Suppressor macrophage (primary cell): ENCODE measurements around the gene SCML1.
A peak's percentile ranks its signal among the peaks of the same experiment; 100 is the strongest.

Experiments
- DNase-seq, 4 experiments: peaks; one replicate each; pipeline ENCODE4 v3.0.0-alpha.2; 2020 to 2022
- total RNA-seq, 17 experiments: gene quantifications; one replicate each; lab custom pipeline; 2026; ENCODE audit warnings: mixed read lengths in 6 of 17, inconsistent platforms in 3 of 17; lab: John Stamatoyannopoulos, UW

SCML1 gene
- 8.7 to 30.0 (median 19.0) reads per million in 17 experiments for total RNA-seq

- DNase-seq: peak; percentile 94 to 96 (median 96)
These were observed at the start of gene SCML1 for GRCh38 chrX:17736856-17737709. Gene SCML1, plus strand, starts transcription at chrX:17737493. Its CDS starts 6,694 bp downstream, at chrX:17744187.

- no peak for DNase-seq
These were observed 49.6 kb upstream of the SCML1 start for GRCh38 chrX:17687648-17688047.

GRCh38 chrX:17689971-17690409, 47.3 kb upstream of the SCML1 start:
- peak; percentile 54 to 70 (median 64) for DNase-seq

GRCh38 chrX:17692709-17693346, 44.5 kb upstream of the SCML1 start:
- DNase-seq: no peak

- DNase-seq: peak in 2 of 4 experiments; percentile 17 to 26
These were observed 40.1 kb upstream of the SCML1 start for GRCh38 chrX:17697191-17697590.

- no peak for DNase-seq
These were observed 36.3 kb upstream of the SCML1 start for GRCh38 chrX:17700976-17701375.

- DNase-seq: no peak
These were observed 34.1 kb upstream of the SCML1 start for GRCh38 chrX:17703201-17703600.

- no peak for DNase-seq
These were observed 32.1 kb upstream of the SCML1 start for GRCh38 chrX:17705211-17705610.

- DNase-seq: no peak
These were observed 30.6 kb upstream of the SCML1 start for GRCh38 chrX:17706676-17707075.

GRCh38 chrX:17707731-17708130, 29.6 kb upstream of the SCML1 start:
- DNase-seq: no peak

GRCh38 chrX:17710871-17711301, 26.4 kb upstream of the SCML1 start:
- peak; percentile 31 to 63 (median 52) for DNase-seq

GRCh38 chrX:17713288-17713687, 24.0 kb upstream of the SCML1 start:
- no peak for DNase-seq

- DNase-seq: no peak
These were observed 18.6 kb upstream of the SCML1 start for GRCh38 chrX:17718649-17719165.

GRCh38 chrX:17719711-17720110, 17.6 kb upstream of the SCML1 start:
- no peak for DNase-seq

GRCh38 chrX:17721715-17722114, 15.6 kb upstream of the SCML1 start:
- no peak for DNase-seq

GRCh38 chrX:17725181-17725580, 12.1 kb upstream of the SCML1 start:
- DNase-seq: no peak

GRCh38 chrX:17732138-17732783, 5.0 kb upstream of the SCML1 start:
- no peak for DNase-seq

- no peak for DNase-seq
These were observed 1.9 kb upstream of the SCML1 start for GRCh38 chrX:17735406-17735805.

GRCh38 chrX:17736478-17736855, 826 bp upstream of the SCML1 start:
- DNase-seq: no peak

- no peak for DNase-seq
These were observed 355 bp downstream of the SCML1 start for GRCh38 chrX:17737710-17737985.

GRCh38 chrX:17737986-17738713, 857 bp downstream of the SCML1 start:
- peak; percentile 27 to 65 (median 42) for DNase-seq

- DNase-seq: no peak
These were observed 1.6 kb downstream of the SCML1 start for GRCh38 chrX:17738737-17739535.
